HG03196 (cell line): ENCODE measurements around the gene LHPP.

Source experiments
- ATAC-seq: cut with Tn5 transposase; IDR thresholded peaks from one replicate; pipeline ENCODE4 v1.9.1; 2021; ENCODE audit not compliant: unreplicated experiment

Gene LHPP

GRCh38 chr10:124618470-124619073, 156.9 kb downstream of the LHPP start:
- no peak for ATAC-seq

GRCh38 chr10:124619195-124619594, 157.6 kb downstream of the LHPP start:
- peak; percentile 36 for ATAC-seq

- no peak for ATAC-seq
Observed at GRCh38 chr10:124619802-124620490, 158.3 kb downstream of the LHPP start.

- ATAC-seq, result no peak
Observed at GRCh38 chr10:124621637-124622036, 160.0 kb downstream of the LHPP start.

GRCh38 chr10:124622158-124622557, 160.5 kb downstream of the LHPP start:
- ATAC-seq, result no peak

- ATAC-seq, result no peak
Observed at GRCh38 chr10:124622866-124623536, 161.4 kb downstream of the LHPP start.

- no peak for ATAC-seq
Observed at GRCh38 chr10:124624006-124624405, 162.4 kb downstream of the LHPP start.

- no peak for ATAC-seq
Observed at GRCh38 chr10:124624466-124624865, 162.8 kb downstream of the LHPP start.

GRCh38 chr10:124624895-124625294, 163.3 kb downstream of the LHPP start:
- no peak for ATAC-seq

GRCh38 chr10:124625831-124626238, 164.2 kb downstream of the LHPP start:
- no peak for ATAC-seq

- ATAC-seq, result peak; percentile 74
Observed at GRCh38 chr10:124626759-124627380, 165.2 kb downstream of the LHPP start.

- ATAC-seq, result no peak
Observed at GRCh38 chr10:124627866-124628675, 166.4 kb downstream of the LHPP start.

- no peak for ATAC-seq
Observed at GRCh38 chr10:124628676-124629021, 167.0 kb downstream of the LHPP start.

GRCh38 chr10:124629415-124629814, 167.8 kb downstream of the LHPP start:
- ATAC-seq, result no peak

GRCh38 chr10:124629842-124630241, 168.2 kb downstream of the LHPP start:
- ATAC-seq, result no peak

- no peak for ATAC-seq
Observed at GRCh38 chr10:124630551-124630950, 168.9 kb downstream of the LHPP start.

GRCh38 chr10:124632064-124632531, 170.5 kb downstream of the LHPP start:
- ATAC-seq, result no peak

- no peak for ATAC-seq
Observed at GRCh38 chr10:124632566-124632965, 170.9 kb downstream of the LHPP start.

- no peak for ATAC-seq
Observed at GRCh38 chr10:124636271-124636995, 174.8 kb downstream of the LHPP start.

- ATAC-seq, result no peak
Observed at GRCh38 chr10:124637091-124637700, 175.6 kb downstream of the LHPP start.
